D721Med (cell line): ENCODE data around the gene SCN4B.

Source experiments
- DNase-seq: peaks from one replicate; pipeline ENCODE4 v3.0.0; 2011; ENCODE audit warnings: low spot score; ENCODE audit not compliant: insufficient read length
- FAIRE-seq: peaks from 2 replicates; lab custom pipeline; 2011; peaks lifted over from hg19 to GRCh38; lab: Jason Lieb, UNC
- TF ChIP-seq, protein P1 (sequence below): IDR thresholded peaks from 2 replicates; pipeline ENCODE4 v1.5.1; 2012; ENCODE audit warnings: mild to moderate bottlenecking, control low read depth; ENCODE audit not compliant: insufficient read depth; ENCODE audit errors: missing control alignments

Gene SCN4B

GRCh38 chr11:118166641-118167040 is 14.0 kb upstream of the SCN4B start:
- TF ChIP-seq, protein P1, sequence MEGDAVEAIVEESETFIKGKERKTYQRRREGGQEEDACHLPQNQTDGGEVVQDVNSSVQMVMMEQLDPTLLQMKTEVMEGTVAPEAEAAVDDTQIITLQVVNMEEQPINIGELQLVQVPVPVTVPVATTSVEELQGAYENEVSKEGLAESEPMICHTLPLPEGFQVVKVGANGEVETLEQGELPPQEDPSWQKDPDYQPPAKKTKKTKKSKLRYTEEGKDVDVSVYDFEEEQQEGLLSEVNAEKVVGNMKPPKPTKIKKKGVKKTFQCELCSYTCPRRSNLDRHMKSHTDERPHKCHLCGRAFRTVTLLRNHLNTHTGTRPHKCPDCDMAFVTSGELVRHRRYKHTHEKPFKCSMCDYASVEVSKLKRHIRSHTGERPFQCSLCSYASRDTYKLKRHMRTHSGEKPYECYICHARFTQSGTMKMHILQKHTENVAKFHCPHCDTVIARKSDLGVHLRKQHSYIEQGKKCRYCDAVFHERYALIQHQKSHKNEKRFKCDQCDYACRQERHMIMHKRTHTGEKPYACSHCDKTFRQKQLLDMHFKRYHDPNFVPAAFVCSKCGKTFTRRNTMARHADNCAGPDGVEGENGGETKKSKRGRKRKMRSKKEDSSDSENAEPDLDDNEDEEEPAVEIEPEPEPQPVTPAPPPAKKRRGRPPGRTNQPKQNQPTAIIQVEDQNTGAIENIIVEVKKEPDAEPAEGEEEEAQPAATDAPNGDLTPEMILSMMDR, result no peak
- FAIRE-seq, result no peak
- DNase-seq, result no peak

DNA sequence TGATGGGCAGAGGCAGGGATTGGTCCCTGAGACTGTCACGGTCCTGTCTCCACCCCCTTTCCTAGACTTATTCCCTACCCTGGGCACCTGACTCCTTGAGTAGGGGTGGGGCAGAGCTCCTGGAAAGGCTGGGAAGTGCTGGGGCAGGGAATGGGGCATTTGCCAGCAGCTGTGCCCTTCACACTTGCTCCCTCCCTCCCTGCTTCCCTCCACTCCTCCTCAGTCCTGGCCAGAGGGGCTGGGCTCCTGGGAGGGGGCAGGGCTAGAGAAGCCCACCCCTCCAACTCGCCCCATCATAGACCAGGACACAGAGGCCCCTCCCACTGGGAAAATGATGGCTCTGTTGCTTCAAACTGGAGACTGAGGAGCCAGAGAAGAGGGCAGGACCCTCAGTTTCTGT is 12.3 kb upstream of the SCN4B start:
- FAIRE-seq (no peak), DNase-seq (no peak)
- TF ChIP-seq, protein P1, result no peak

- FAIRE-seq (no peak), DNase-seq (no peak)
- TF ChIP-seq, protein P1, result no peak
These were observed 10.9 kb upstream of the SCN4B start for GRCh38 chr11:118163494-118163893.

- no peak for DNase-seq
- TF ChIP-seq, protein P1, result no peak
- FAIRE-seq, result no peak
These were observed 10.2 kb upstream of the SCN4B start for GRCh38 chr11:118162846-118163245.

- TF ChIP-seq, protein P1, result no peak
- FAIRE-seq (no peak), DNase-seq (no peak)
These were observed 9.2 kb upstream of the SCN4B start for GRCh38 chr11:118161786-118162185.

GRCh38 chr11:118157186-118157895 is 4.7 kb upstream of the SCN4B start:
- TF ChIP-seq, protein P1, result no peak
- DNase-seq (no peak), FAIRE-seq (no peak)

DNA sequence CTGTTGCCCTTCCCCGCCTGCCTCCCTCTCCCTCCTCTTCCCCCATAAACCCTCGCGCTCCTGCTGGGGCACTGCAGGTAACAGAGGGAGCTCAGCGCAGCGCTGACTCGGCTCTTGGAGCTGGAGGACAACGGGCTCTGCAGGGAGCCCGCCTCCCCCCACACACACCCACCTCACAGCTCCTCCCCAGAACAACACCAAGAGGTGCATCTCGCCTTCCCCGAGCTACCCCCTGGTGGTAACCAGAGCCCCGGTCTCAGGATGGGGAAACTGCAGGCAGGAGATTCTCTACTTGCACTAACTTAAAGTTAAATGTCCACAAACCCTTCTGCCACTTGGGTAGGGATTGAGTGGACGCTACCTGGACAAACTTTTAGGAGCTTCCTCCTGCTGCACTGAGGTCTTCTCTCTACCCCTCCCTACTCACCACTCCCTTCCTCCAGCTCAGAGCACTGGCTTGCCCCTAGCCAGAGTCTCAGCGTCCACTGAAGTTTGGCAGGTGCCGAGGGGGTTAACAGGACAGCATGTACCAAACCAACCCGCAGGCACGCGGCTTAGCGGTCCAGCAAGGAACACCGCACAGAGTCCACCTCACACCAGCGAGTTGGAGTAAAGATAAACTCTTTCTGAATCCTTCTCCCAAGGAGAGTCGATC is 4.0 kb upstream of the SCN4B start:
- DNase-seq (no peak), FAIRE-seq (no peak)
- TF ChIP-seq, protein P1, result no peak
